Heart left ventricle (tissue), 16 donors: ENCODE results near the gene NUP160. TPM values are rescaled to one million over a fixed set of nuclear protein-coding genes. Genes with fewer than 3 reads are reported as not detected.
"Not testable (repeated sequence)": the region's sequence is repeated elsewhere in the genome, so short reads cannot be mapped to it uniquely, and the experiment has no call there.

Experiments used
- ATAC-seq, 4 donors: fragments of 200-7000 bp; cut with Tn5 transposase; one replicate each; pipeline ENCODE4 v1.9.1; 2020 to 2022; ENCODE audit warnings: moderate library complexity in 4 of 4, mild to moderate bottlenecking in 3 of 4, moderate number of reproducible peaks in 1 of 4
- DNase-seq, 5 donors: peaks; one replicate each; pipeline ENCODE4 v3.0.0-alpha.2; 2020
- H3K27ac ChIP-seq, 12 donors: fragments of 200-600 bp; sonication (generic) in 4 of 12; one replicate each; pipeline versions ENCODE4 v1.5.0 to v1.8.0; 2016 to 2022; ENCODE audit warnings: mild to moderate bottlenecking in 2 of 12
- H3K27me3 ChIP-seq, 9 donors: fragments of 200-600 bp; sonication (generic) in 2 of 9; one replicate each; pipeline versions ENCODE4 v1.5.1 to v1.8.0; 2016 to 2022; ENCODE audit warnings: mild to moderate bottlenecking in 3 of 9
- H3K36me3 ChIP-seq, 9 donors: fragments of 200-600 bp; sonication (generic) in 2 of 9; one replicate each; pipeline versions ENCODE4 v1.5.0 to v1.8.0; 2018 to 2022; ENCODE audit warnings: mild to moderate bottlenecking in 2 of 9
- H3K4me1 ChIP-seq, 12 donors: fragments of 200-600 bp; sonication (generic) in 4 of 12; one replicate each; pipeline versions ENCODE4 v1.5.0 to v1.8.0; 2016 to 2022; ENCODE audit warnings: mild to moderate bottlenecking in 3 of 12
- H3K4me3 ChIP-seq, 12 donors: fragments of 200-600 bp; sonication (generic) in 4 of 12; one replicate each; pipeline versions ENCODE4 v1.5.0 to v1.8.0; 2017 to 2022; ENCODE audit warnings: mild to moderate bottlenecking in 9 of 12, moderate library complexity in 4 of 12
- H3K9me3 ChIP-seq, 12 donors: fragments of 200-600 bp; sonication (generic) in 4 of 12; one replicate each; pipeline versions ENCODE4 v1.5.0 to v1.8.0; 2016 to 2022; ENCODE audit warnings: mild to moderate bottlenecking in 1 of 12
- CTCF ChIP-seq, 12 donors: fragments of 200-600 bp; sonication (generic) in 4 of 12; IDR thresholded peaks; one replicate each; pipeline versions ENCODE4 v1.5.0 to v1.8.0; 2018 to 2022; ENCODE audit warnings: antibody characterized with exemption in 12 of 12, mild to moderate bottlenecking in 5 of 12
- POLR2A ChIP-seq, 2 donors: fragments of 450-650 bp; IDR thresholded peaks; one replicate each; pipeline ENCODE4 v1.6.1; 2017; ENCODE audit warnings: antibody characterized with exemption in 2 of 2, mild to moderate bottlenecking in 2 of 2, moderate library complexity in 2 of 2
- WGBS, 4 donors: extraction: QIAGEN DNeasy Blood & Tissue Kit in 2 of 4; methylation state at CpG; one replicate each; pipeline versions ENCODE4 v1.1.5 to v1.1.7; 2013 to 2018; 5-methylcytosine and 5-hydroxymethylcytosine counted together
- intact Hi-C, 10 donors: fragments of 100-400 bp; cut with DNase I; formaldehyde crosslinking; loops; one replicate each; pipeline versions ENCODE4 v1.11.1 to v1.14.2; 2022
- polyA plus RNA-seq, 2 donors: library from polyadenylated mRNA; stranded (reverse); fragments of 200-250 nt; gene quantifications; one replicate each; pipeline ENCODE4 v1.2.3, GENCODE V29; 2013
- total RNA-seq, 9 donors: library from RNA; depleted of rRNA in 2 of 9; stranded (reverse); fragments of >200 nt in 2 of 9; fragmentation: NEBNext Ultra II Directional in 3 of 9; extraction: Animal tissue kit (Norgen Biotek cat#: 25700) in 3 of 9; gene quantifications; one replicate each; pipeline versions ENCODE4 v1.1.0 to v1.2.4, GENCODE V29; 2016 to 2023
- donor health status: ischemic (EF 13 %, LVEDD 7.1; RV severe dilation, severe dysfunction).
- donor health status: healthy with polysubstance abuse.
- donor health status: DM: no; HTN: yes; CAD: no.
- donor health status: DM: no; HTN: no; CAD: no.
- donor health status: ischemic (EF 25% LVEDD 6.9; RV normal size, moderate dysfunction).
- donor health status: ischemic (EF 25% LVEDD 5.7; RV mildly dilated, moderate dysfunction).
- donor health status: healthy.
- donor health status: DM: yes; HTN: yes; CAD: no.
- donor health status: ischemic (EF 35%, LVEDD 5.7; RV mildly dilated, moderate dysfunction).
- donor health status: nonischemic (EF 11% LVEDD 7.7; RV severe dilation, severe dysfunction).
- donor health status: DM: yes; HTN: yes; CAD: no.
- donor health status: PGD.
- donor health status: ischemic (EF 29% LVEDD 5.4; RV normal size, mild dysfunction).
- donor health status: nonischemic (EF 23%, LVEDD 6.1; RV moderate dilation, normal function).

Gene NUP160
- total and polyA plus RNA-seq, 11 donors = 9.4 to 19.7 (median 13.7) TPM

- peaks cover 0 to 28% (median 0%) of the 10 kb centered on the region in 12 donors for H3K4me1 ChIP-seq
- peak in 3 of 4 donors; percentile 15 to 45 (median 43) for ATAC-seq
- H3K36me3 ChIP-seq = no peaks in the 10 kb centered on the region
- 67 to 77% (median 69%) methylated on average over 2 of the region's 2 CpGs for WGBS, 4 donors
- DNase-seq = no peak
- peaks cover 0 to under 1% (median 0%) of the 10 kb centered on the region in 12 donors for H3K9me3 ChIP-seq
- intact Hi-C loops = no loop called here
- H3K27me3 ChIP-seq = no peaks in the 10 kb centered on the region
- TF ChIP-seq CTCF (IDR thresholded peaks at IDR 0.05) = no peak
- H3K4me3 ChIP-seq = no peak overlapping the region
- peak overlapping the region in 4 of 12 donors; percentile 3 to 43 (median 34) for H3K27ac ChIP-seq
Observed at GRCh38 chr11:47869544-47870393, 21.6 kb upstream of the NUP160 start.

GRCh38 chr11:47867823-47868222, 19.7 kb upstream of the NUP160 start:
- intact Hi-C loops = no loop called here
- DNase-seq = no peak
- WGBS, 4 donors = 85 to 94% (median 91%) methylated on average over 3 of the region's 3 CpGs
- no peak for ATAC-seq
- Histone ChIP-seq H3K4me3 (no peak overlapping the region), H3K36me3 (no peaks in the 10 kb centered on the region), H3K9me3 (no peaks in the 10 kb centered on the region), H3K27me3 (no peaks in the 10 kb centered on the region), H3K4me1 (peaks cover 0 to 48% (median 4%) of the 10 kb centered on the region in 12 donors), H3K27ac (no peak overlapping the region)
- TF ChIP-seq POLR2A (IDR thresholded peaks at IDR 0.05) (no peak), CTCF (IDR thresholded peaks at IDR 0.05) (no peak)

GRCh38 chr11:47866892-47867291, 18.7 kb upstream of the NUP160 start:
- 69 to 90% (median 89%) methylated on average over 6 of the region's 6 CpGs for WGBS, 4 donors
- H3K4me3 ChIP-seq, H3K27ac ChIP-seq, ATAC-seq, H3K27me3 ChIP-seq, H3K36me3 ChIP-seq, intact Hi-C loops, DNase-seq, H3K9me3 ChIP-seq: not testable (repeated sequence)
- H3K4me1 ChIP-seq = peaks cover 0 to 57% (median 4%) of the 10 kb centered on the region in 12 donors

- Histone ChIP-seq H3K27me3 (no peaks in the 10 kb centered on the region), H3K4me1 (peaks cover 0 to 58% (median 4%) of the 10 kb centered on the region in 12 donors), H3K36me3 (no peaks in the 10 kb centered on the region), H3K4me3 (peak overlapping the region in 5 of 12 donors; percentile 6 to 23 (median 11)), H3K9me3 (no peaks in the 10 kb centered on the region), H3K27ac (peak overlapping the region in 8 of 12 donors; percentile 5 to 81 (median 40))
- 31 to 50% (median 42%) methylated on average over 5 of the region's 5 CpGs for WGBS, 4 donors
- TF ChIP-seq CTCF (IDR thresholded peaks at IDR 0.05) (no peak), POLR2A (IDR thresholded peaks at IDR 0.05) (no peak)
- DNase-seq (no peak), ATAC-seq (peak in 2 of 4 donors; percentile 30 to 34)
- intact Hi-C loops = no loop called here
Observed at GRCh38 chr11:47864901-47865300, 16.8 kb upstream of the NUP160 start.
